Activated B cell treated with CpG ODN at 0.5 μM for 24 hours (primary cell): ENCODE results near the gene DUSP22. TPM values are rescaled to one million over a fixed set of nuclear protein-coding genes. Genes with fewer than 3 reads are reported as not detected.

Source experiments
- ATAC-seq: fragments of 200-7000 bp; cut with Tn5 transposase; one replicate; pipeline ENCODE4 v1.10.0; 2021; ENCODE audit warnings: low read depth, mild to moderate bottlenecking, moderate library complexity
- CTCF ChIA-PET: fragments of 350-600 bp; sonication (Branson Sonifier 250); formaldehyde crosslinking; loops from one replicate; lab custom pipeline; 2021; ENCODE audit warnings: antibody characterized with exemption; lab: Charles Lee
- POLR2A ChIA-PET: fragments of 350-600 bp; sonication (Branson Sonifier 250); formaldehyde crosslinking; loops from one replicate; lab custom pipeline; 2021; ENCODE audit warnings: antibody characterized with exemption; lab: Charles Lee
- DNase-seq: peaks from one replicate; pipeline ENCODE4 v3.0.0; 2022
- H3K27ac Mint-ChIP-seq: one replicate; pipeline ENCODE4 v1.8.0; 2020; ENCODE audit warnings: mixed read lengths
- H3K27me3 Mint-ChIP-seq: one replicate; pipeline ENCODE4 v1.8.0; 2021; ENCODE audit warnings: mixed read lengths
- H3K36me3 Mint-ChIP-seq: one replicate; pipeline ENCODE4 v1.8.0; 2021; ENCODE audit warnings: low read depth, mixed read lengths
- H3K4me1 Mint-ChIP-seq: one replicate; pipeline ENCODE4 v1.8.0; 2021; ENCODE audit warnings: mixed read lengths
- H3K4me3 Mint-ChIP-seq: one replicate; pipeline ENCODE4 v1.8.0; 2020; ENCODE audit warnings: mild to moderate bottlenecking, mixed read lengths
- H3K9me3 Mint-ChIP-seq: one replicate; pipeline ENCODE4 v1.8.0; 2020; ENCODE audit warnings: mixed read lengths
- intact Hi-C: fragments of 100-400 bp; cut with micrococcal nuclease; formaldehyde crosslinking; loops from one replicate; pipeline ENCODE4 v1.15.1; 2024
- total RNA-seq: library from RNA; stranded (reverse); gene quantifications from 2 replicates; pipeline ENCODE4 v1.2.3, GENCODE V29; 2022
- TF ChIP-seq, protein P1 (sequence below): fragments of 200-600 bp; IDR thresholded peaks from one replicate; pipeline ENCODE4 v1.8.0; 2022; ENCODE audit warnings: antibody characterized with exemption, mild to moderate bottlenecking

DUSP22 gene
- total RNA-seq, 1 donor from 2014 or later: 153 TPM

DNA sequence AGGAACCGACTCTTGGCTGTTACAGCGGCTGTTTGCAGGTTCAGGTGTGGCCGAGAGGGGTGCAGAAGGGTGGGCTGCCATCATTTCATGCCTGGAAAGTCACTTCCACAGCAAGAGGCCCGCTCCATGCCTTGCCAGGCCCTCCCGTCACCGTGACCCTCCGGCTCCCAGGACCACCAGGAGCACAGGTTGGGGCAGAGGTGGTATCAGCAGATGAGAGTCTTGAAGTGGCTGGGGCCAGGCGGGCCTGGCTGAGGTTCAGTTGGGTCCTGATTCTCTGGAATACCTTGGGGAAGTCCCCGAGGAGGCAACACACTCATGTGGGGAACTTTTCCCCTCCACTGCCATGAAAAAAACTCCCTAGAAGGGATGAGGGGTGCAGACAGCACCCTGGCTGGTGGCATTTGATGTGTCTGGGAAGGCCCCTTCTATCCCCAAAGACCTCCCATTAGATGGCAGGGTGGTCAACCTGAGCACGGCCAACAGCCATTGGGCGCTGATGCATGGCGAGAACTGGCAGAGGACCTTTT, 65.0 kb downstream of the DUSP22 start:
- H3K4me3 Mint-ChIP-seq: peak overlapping the region; percentile 68
- TF ChIP-seq, protein P1, sequence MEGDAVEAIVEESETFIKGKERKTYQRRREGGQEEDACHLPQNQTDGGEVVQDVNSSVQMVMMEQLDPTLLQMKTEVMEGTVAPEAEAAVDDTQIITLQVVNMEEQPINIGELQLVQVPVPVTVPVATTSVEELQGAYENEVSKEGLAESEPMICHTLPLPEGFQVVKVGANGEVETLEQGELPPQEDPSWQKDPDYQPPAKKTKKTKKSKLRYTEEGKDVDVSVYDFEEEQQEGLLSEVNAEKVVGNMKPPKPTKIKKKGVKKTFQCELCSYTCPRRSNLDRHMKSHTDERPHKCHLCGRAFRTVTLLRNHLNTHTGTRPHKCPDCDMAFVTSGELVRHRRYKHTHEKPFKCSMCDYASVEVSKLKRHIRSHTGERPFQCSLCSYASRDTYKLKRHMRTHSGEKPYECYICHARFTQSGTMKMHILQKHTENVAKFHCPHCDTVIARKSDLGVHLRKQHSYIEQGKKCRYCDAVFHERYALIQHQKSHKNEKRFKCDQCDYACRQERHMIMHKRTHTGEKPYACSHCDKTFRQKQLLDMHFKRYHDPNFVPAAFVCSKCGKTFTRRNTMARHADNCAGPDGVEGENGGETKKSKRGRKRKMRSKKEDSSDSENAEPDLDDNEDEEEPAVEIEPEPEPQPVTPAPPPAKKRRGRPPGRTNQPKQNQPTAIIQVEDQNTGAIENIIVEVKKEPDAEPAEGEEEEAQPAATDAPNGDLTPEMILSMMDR: no peak
- peaks cover 74% of the 10 kb centered on the region for H3K4me1 Mint-ChIP-seq
- peaks cover 7% of the 10 kb centered on the region for H3K36me3 Mint-ChIP-seq
- peak overlapping the region; percentile 93 for H3K27ac Mint-ChIP-seq
- CTCF ChIA-PET: no interaction called here
- ATAC-seq (no peak), DNase-seq (no peak)
- POLR2A ChIA-PET: interaction anchor here (1.6 to 4.3 kb wide), 3 partner anchors 19 to 38 kb away, joined by 4 to 31 read pairs (median 7); partner anchors contain the start of gene IRF4
- intact Hi-C loops: loop anchor here (2.0 kb wide), 1 partner anchor 21 kb away; no protein-coding TSS in a partner anchor
- H3K9me3 Mint-ChIP-seq: no peaks in the 10 kb centered on the region
- no peaks in the 10 kb centered on the region for H3K27me3 Mint-ChIP-seq

DNA sequence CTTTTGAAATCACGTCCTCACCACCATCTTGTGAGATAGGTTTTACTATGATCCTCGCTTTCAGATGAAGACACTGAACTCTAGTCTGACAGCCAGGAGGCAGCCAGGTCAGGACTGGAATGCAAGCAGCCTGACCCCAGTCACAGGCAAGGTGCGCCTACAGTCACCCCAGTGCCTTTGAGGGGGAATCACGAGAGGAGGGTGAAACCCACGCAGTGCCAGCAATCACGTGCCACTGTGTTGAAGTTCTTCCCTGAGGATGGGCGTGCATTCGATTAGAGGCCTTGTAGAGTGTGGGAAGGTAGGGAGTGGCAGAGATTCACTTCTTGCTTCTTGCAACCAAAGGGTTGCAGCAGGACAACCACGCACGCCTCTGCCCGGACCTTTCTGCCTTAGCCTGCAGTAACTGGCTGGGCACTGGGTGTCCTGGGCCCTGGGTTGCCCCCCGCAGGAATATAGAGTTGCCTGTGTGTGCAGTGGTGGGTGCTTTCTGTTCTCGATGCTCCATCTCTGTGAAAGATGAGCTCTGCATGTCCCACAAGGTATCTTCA, 65.6 kb downstream of the DUSP22 start:
- no peaks in the 10 kb centered on the region for H3K9me3 Mint-ChIP-seq
- TF ChIP-seq, protein P1: no peak
- peak overlapping the region; percentile 93 for H3K27ac Mint-ChIP-seq
- peaks cover 6% of the 10 kb centered on the region for H3K36me3 Mint-ChIP-seq
- intact Hi-C loops: loop anchor here (2.0 kb wide), 1 partner anchor 21 kb away; no protein-coding TSS in a partner anchor
- ChIA-PET CTCF (interaction anchor here (1.5 kb wide), 1 partner anchor 18 kb away, joined by 4 read pairs; no protein-coding TSS in a partner anchor), POLR2A (interaction anchor here (0.6 to 1.5 kb wide), 6 partner anchors 17 to 140 kb away, joined by 3 to 12 read pairs (median 3); partner anchors contain the start of gene IRF4)
- peak overlapping the region; percentile 60 for H3K4me3 Mint-ChIP-seq
- H3K4me1 Mint-ChIP-seq: peaks cover 77% of the 10 kb centered on the region
- DNase-seq (no peak), ATAC-seq (no peak)
- H3K27me3 Mint-ChIP-seq: no peaks in the 10 kb centered on the region

DNA sequence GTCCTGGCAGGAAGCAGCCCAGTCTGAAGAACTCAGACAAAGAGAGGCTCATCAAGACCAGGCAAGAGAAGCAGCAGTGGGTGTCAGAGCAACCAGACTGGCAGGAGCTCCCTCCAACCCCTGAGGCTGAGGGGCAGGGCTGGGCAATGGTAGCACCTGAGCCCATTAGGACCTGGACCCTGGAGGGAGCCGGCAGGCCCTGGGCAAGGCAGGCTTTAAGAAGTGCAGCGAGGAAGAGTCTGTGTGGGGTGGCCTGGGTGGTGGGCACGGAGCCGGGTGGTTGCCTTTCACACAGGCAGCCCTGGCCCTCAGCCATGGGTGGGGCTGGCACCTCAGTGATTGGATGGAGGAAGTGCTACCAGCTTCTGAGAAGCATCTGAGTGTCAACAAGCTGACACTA, 66.1 kb downstream of the DUSP22 start:
- intact Hi-C loops: no loop called here
- ChIA-PET CTCF (interaction anchor here (1.5 kb wide), 1 partner anchor 18 kb away, joined by 4 read pairs; no protein-coding TSS in a partner anchor), POLR2A (interaction anchor here (0.6 to 1.5 kb wide), 6 partner anchors 17 to 140 kb away, joined by 3 to 12 read pairs (median 3); partner anchors contain the start of gene IRF4)
- H3K27me3 Mint-ChIP-seq: no peaks in the 10 kb centered on the region
- H3K9me3 Mint-ChIP-seq: no peaks in the 10 kb centered on the region
- peak overlapping the region; percentile 79 for H3K27ac Mint-ChIP-seq
- H3K4me1 Mint-ChIP-seq: peaks cover 78% of the 10 kb centered on the region
- peak; percentile 38 for ATAC-seq
- TF ChIP-seq, protein P1: no peak
- H3K4me3 Mint-ChIP-seq: peak overlapping the region; percentile 60
- H3K36me3 Mint-ChIP-seq: peaks cover under 1% of the 10 kb centered on the region
- no peak for DNase-seq

DNA sequence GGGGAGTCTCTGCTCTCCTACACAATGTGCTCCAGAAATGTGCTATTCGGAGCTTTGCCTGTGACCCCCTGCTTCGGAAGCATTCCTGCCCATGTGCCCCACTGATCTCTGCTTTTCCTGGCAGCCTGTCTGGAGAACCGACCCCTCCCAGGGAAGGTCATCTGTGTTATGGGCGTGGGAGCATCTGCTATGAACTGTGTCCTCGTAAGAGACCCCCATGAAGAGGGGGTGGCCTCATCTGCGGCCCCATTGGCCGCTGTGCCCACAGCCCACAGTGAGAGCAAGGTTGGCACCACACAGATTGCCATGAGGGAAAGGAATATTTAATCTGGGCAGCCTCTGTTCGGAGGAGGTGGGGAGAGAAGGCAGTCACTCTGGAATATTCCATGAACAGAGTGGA, 66.6 kb downstream of the DUSP22 start:
- ATAC-seq (no peak), DNase-seq (no peak)
- TF ChIP-seq, protein P1: no peak
- peak overlapping the region; percentile 60 for H3K4me3 Mint-ChIP-seq
- ChIA-PET POLR2A (interaction anchor here (0.6 to 1.5 kb wide), 5 partner anchors 31 to 141 kb away, joined by 3 to 12 read pairs (median 3); partner anchors contain the start of gene IRF4), CTCF (interaction anchor here (1.5 kb wide), 1 partner anchor 17 kb away, joined by 4 read pairs; no protein-coding TSS in a partner anchor)
- intact Hi-C loops: no loop called here
- H3K36me3 Mint-ChIP-seq: no peaks in the 10 kb centered on the region
- no peaks in the 10 kb centered on the region for H3K27me3 Mint-ChIP-seq
- no peaks in the 10 kb centered on the region for H3K9me3 Mint-ChIP-seq
- peak overlapping the region; percentile 79 for H3K27ac Mint-ChIP-seq
- peaks cover 77% of the 10 kb centered on the region for H3K4me1 Mint-ChIP-seq
